ENCODE results near the gene PSEN1.

The PSEN1 gene

GRCh38 chr14:73252491-73253322 lies 116.4 kb downstream of the PSEN1 start:
- DNase-seq (ENCODE audit: low read depth in 2 of 2, low spot score in 1 of 2) = no peak

- DNase-seq (ENCODE audit: low read depth in 2 of 2, low spot score in 1 of 2) = no peak
These were observed 117.0 kb downstream of the PSEN1 start for GRCh38 chr14:73253323-73253610.

- no peak for DNase-seq (ENCODE audit: low read depth in 2 of 2, low spot score in 1 of 2)
These were observed 117.4 kb downstream of the PSEN1 start for GRCh38 chr14:73253721-73254120.

- no peak for DNase-seq (ENCODE audit: low read depth in 2 of 2, low spot score in 1 of 2)
These were observed 118.1 kb downstream of the PSEN1 start for GRCh38 chr14:73254247-73255004.

- no peak for DNase-seq (ENCODE audit: low read depth in 2 of 2, low spot score in 1 of 2)
These were observed 118.7 kb downstream of the PSEN1 start for GRCh38 chr14:73255005-73255400.

- no peak for DNase-seq (ENCODE audit: low read depth in 2 of 2, low spot score in 1 of 2)
These were observed 119.5 kb downstream of the PSEN1 start for GRCh38 chr14:73255693-73256225.

GRCh38 chr14:73258076-73258475 lies 121.8 kb downstream of the PSEN1 start:
- DNase-seq (ENCODE audit: low read depth in 2 of 2, low spot score in 1 of 2) = no peak

- DNase-seq (ENCODE audit: low read depth in 2 of 2, low spot score in 1 of 2) = no peak
These were observed 122.7 kb downstream of the PSEN1 start for GRCh38 chr14:73258845-73259611.

GRCh38 chr14:73259837-73260236 lies 123.5 kb downstream of the PSEN1 start:
- no peak for DNase-seq (ENCODE audit: low read depth in 2 of 2, low spot score in 1 of 2)

GRCh38 chr14:73260574-73260973 lies 124.3 kb downstream of the PSEN1 start:
- no peak for DNase-seq (ENCODE audit: low read depth in 2 of 2, low spot score in 1 of 2)

GRCh38 chr14:73261075-73261474 lies 124.8 kb downstream of the PSEN1 start:
- DNase-seq (ENCODE audit: low read depth in 2 of 2, low spot score in 1 of 2) = no peak

GRCh38 chr14:73261520-73262426 lies 125.5 kb downstream of the PSEN1 start:
- DNase-seq (ENCODE audit: low read depth in 2 of 2, low spot score in 1 of 2) = no peak

- DNase-seq (ENCODE audit: low read depth in 2 of 2, low spot score in 1 of 2) = no peak
These were observed 126.3 kb downstream of the PSEN1 start for GRCh38 chr14:73262427-73263183.

GRCh38 chr14:73263606-73264005 lies 127.3 kb downstream of the PSEN1 start:
- no peak for DNase-seq (ENCODE audit: low read depth in 2 of 2, low spot score in 1 of 2)

GRCh38 chr14:73264080-73264884 lies 128.0 kb downstream of the PSEN1 start:
- DNase-seq (ENCODE audit: low read depth in 2 of 2, low spot score in 1 of 2) = no peak

- DNase-seq (ENCODE audit: low read depth in 2 of 2, low spot score in 1 of 2) = no peak
These were observed 128.8 kb downstream of the PSEN1 start for GRCh38 chr14:73264885-73265720.

GRCh38 chr14:73265721-73266046 lies 129.4 kb downstream of the PSEN1 start:
- DNase-seq (ENCODE audit: low read depth in 2 of 2, low spot score in 1 of 2) = no peak

- no peak for DNase-seq (ENCODE audit: low read depth in 2 of 2, low spot score in 1 of 2)
These were observed 130.0 kb downstream of the PSEN1 start for GRCh38 chr14:73266317-73266716.

Measured in stimulated activated CD8-positive, alpha-beta memory T cell treated with anti-CD3 and anti-CD28 coated beads, Interleukin-4, amount 100 ng/mL, for 4 hours (primary cell).